ENCODE data around the gene FCRL2. TPM values are rescaled to one million over a fixed set of nuclear protein-coding genes. Genes with fewer than 3 reads are reported as not detected.

The FCRL2 gene
- total RNA-seq, 2 donors from 2014 or later, result not detected

DNA sequence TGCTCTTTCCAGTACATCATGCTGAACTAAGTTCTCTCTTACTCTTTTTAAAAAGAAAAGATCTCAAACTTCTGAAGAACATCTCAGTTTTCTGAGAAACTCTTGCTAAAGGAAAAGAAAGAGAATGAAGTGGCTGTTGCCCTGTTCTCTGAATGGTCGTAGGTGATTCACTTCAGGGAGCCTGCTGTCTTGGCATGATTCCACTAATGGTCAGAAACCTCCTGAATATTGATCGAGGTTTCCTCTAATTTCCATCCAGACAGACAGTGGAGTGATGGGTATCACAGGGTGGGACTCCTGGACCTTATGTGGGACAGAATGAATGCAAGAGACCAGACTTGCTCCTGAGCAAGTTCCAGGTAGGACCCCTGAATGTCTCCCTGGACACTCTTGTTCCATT is 2.5 kb downstream of the FCRL2 start:
- DNase-seq (ENCODE audit: low spot score), result no peak
- TF ChIP-seq POLR2AphosphoS5 (IDR thresholded peaks at IDR 0.05) (no peak), POLR2A (IDR thresholded peaks at IDR 0.05) (no peak)
- TF ChIP-seq, protein P1, sequence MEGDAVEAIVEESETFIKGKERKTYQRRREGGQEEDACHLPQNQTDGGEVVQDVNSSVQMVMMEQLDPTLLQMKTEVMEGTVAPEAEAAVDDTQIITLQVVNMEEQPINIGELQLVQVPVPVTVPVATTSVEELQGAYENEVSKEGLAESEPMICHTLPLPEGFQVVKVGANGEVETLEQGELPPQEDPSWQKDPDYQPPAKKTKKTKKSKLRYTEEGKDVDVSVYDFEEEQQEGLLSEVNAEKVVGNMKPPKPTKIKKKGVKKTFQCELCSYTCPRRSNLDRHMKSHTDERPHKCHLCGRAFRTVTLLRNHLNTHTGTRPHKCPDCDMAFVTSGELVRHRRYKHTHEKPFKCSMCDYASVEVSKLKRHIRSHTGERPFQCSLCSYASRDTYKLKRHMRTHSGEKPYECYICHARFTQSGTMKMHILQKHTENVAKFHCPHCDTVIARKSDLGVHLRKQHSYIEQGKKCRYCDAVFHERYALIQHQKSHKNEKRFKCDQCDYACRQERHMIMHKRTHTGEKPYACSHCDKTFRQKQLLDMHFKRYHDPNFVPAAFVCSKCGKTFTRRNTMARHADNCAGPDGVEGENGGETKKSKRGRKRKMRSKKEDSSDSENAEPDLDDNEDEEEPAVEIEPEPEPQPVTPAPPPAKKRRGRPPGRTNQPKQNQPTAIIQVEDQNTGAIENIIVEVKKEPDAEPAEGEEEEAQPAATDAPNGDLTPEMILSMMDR (IDR thresholded peaks at IDR 0.05), result no peak
- 91% methylated on average over 2 of the region's 2 CpGs for WGBS
- Histone ChIP-seq H3K27me3 (replicated peaks; ENCODE audit: insufficient read depth) (no peaks in the 10 kb centered on the region), H3K9me3 (no peaks in the 10 kb centered on the region), H3K27ac (no peak overlapping the region), H3K4me3 (no peak overlapping the region), H3K4me1 (replicated peaks) (no peaks in the 10 kb centered on the region), H3K36me3 (no peaks in the 10 kb centered on the region)
- intact Hi-C loops (cut with DNase I), result no loop called here

DNA sequence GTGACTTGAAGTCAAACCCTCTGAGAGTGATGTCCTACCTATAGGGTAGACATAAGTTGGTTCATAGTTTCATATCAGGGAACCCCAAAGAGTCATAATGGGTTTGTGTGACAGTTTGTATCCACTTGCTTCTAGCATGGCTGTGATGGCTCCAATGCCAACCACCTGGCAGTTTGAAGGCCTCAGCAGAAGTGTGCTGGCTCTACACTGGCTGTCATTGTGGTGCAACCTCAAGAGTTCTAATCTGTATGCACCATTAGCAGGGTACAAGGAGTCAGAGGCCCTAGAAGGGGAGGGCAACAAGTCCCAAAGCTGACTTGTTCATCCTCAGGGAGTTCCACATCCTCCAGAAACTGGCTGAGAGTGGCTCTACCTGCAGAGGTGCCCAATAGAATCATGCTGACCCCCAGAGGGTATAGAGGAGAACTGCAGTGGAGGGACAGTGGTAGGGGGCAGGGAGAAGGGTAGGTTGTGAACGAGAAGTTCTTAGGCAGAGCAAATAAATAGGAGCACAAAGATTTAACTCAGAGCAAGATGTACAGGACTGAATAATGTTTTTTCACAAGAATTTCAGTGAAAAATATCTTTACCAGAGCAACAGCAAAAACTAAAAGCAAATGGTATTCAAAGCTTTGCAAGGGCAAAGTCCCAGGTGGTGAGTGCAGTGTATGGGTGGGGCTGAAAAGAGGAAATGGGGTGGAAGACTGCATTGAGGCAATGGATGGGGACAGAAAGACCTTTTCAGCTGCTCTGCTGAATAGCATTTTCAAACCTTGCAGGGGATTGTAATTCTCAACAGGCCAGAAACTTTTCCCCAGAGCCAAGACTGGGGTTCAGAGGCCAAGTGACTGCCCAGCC is 3.2 kb downstream of the FCRL2 start:
- intact Hi-C loops (cut with DNase I), result no loop called here
- WGBS, result 35% methylated on average over 1 of the region's 1 CpG
- Histone ChIP-seq H3K4me3 (no peak overlapping the region), H3K27me3 (replicated peaks; ENCODE audit: insufficient read depth) (no peaks in the 10 kb centered on the region), H3K36me3 (no peaks in the 10 kb centered on the region), H3K9me3 (no peaks in the 10 kb centered on the region), H3K4me1 (replicated peaks) (no peaks in the 10 kb centered on the region), H3K27ac (no peak overlapping the region)
- no peak for DNase-seq (ENCODE audit: low spot score)
- TF ChIP-seq, protein P1 (IDR thresholded peaks at IDR 0.05), result no peak
- TF ChIP-seq POLR2AphosphoS5 (IDR thresholded peaks at IDR 0.05) (no peak), POLR2A (IDR thresholded peaks at IDR 0.05) (no peak)

DNA sequence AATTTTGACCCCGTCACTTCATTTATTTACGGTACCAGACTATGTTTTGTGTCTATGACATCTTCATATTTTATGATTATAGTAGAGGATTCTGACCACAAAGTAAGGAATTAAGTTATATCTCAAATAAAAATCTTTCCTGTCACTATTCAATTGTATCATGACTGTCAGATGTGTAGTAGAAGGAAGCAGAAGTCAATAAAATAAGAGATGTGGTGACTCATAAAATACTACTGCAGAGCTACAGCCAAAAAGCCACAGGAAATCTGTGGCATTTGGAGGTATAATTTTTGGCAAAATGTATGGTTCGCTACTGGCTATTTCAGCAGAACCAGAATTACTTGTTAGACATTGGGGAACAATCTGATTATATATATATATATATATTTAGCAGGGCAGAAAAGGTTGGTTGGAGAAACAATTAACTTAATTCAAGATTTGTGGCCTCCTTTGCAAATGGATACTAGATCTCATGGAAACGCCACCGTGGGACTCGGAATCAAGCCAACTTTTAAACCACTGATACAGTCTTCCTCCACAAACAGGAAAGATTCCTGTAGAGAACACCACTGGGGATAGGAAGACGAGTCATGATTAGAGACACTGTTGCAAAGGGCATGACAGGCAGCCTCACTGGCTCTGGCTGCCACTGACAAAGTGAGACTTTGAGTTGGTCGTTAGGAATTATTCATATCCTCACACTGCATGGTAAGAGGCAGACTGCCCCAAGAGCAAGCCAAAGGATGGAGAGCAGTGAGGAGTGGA is 5.1 kb downstream of the FCRL2 start:
- H3K27ac ChIP-seq, result no peak overlapping the region
- H3K4me1 ChIP-seq (replicated peaks), result no peaks in the 10 kb centered on the region
- 62% methylated on average over 8 of the region's 8 CpGs for WGBS
- DNase-seq (ENCODE audit: low spot score), result no peak
- no peaks in the 10 kb centered on the region for H3K36me3 ChIP-seq
- no peaks in the 10 kb centered on the region for H3K27me3 ChIP-seq (replicated peaks; ENCODE audit: insufficient read depth)
- H3K4me3 ChIP-seq, result no peak overlapping the region
- no peak for TF ChIP-seq POLR2A (IDR thresholded peaks at IDR 0.05)
- TF ChIP-seq POLR2AphosphoS5 (IDR thresholded peaks at IDR 0.05), result no peak
- TF ChIP-seq, protein P1 (IDR thresholded peaks at IDR 0.05), result no peak
- H3K9me3 ChIP-seq, result no peaks in the 10 kb centered on the region
- intact Hi-C loops (cut with DNase I), result no loop called here

DNA sequence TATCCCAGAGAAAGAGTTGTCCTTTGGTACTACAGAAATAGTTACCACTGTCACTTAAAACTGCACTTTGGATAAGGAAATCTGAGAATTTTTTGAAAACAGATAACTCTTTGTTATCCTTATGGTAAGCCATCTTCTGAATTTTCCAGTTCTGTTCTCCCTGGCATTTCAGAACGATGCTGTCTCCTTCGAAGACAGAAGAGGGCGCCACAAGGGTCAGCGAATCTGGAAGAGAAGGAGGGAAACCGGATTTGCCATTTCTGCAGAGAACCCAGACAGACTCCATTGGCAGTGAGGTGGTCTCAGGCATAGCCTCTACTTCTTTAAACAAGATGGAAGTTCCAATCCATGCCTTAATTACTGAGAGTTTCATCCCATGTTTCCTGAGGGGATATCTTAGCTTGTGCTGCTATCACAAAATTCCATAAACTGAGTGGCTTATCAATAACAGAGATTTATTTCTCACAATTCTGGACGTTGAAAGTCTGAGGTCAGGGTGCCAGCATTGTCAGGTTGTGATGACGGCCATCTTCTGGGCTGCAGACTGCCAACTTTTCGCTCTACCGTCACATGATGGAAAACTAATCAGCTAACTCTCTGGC is 6.4 kb downstream of the FCRL2 start:
- WGBS, result 62% methylated on average over 9 of the region's 9 CpGs
- TF ChIP-seq POLR2A (IDR thresholded peaks at IDR 0.05) (no peak), POLR2AphosphoS5 (IDR thresholded peaks at IDR 0.05) (no peak)
- TF ChIP-seq, protein P1 (IDR thresholded peaks at IDR 0.05), result no peak
- H3K9me3 ChIP-seq, result no peaks in the 10 kb centered on the region
- H3K27me3 ChIP-seq (replicated peaks; ENCODE audit: insufficient read depth), result no peaks in the 10 kb centered on the region
- intact Hi-C loops (cut with DNase I), result no loop called here
- H3K36me3 ChIP-seq, result no peaks in the 10 kb centered on the region
- no peak overlapping the region for H3K4me3 ChIP-seq
- no peaks in the 10 kb centered on the region for H3K4me1 ChIP-seq (replicated peaks)
- no peak for DNase-seq (ENCODE audit: low spot score)
- no peak overlapping the region for H3K27ac ChIP-seq
